Stimulated activated CD8-positive, alpha-beta memory T cell treated with anti-CD3 and anti-CD28 coated beads, Interleukin-15, amount 100 ng/mL, for 48 hours (primary cell): Measurements from ENCODE around the gene POLR2B.
"Not testable (repeated sequence)": the region's sequence is repeated elsewhere in the genome, so short reads cannot be mapped to it uniquely, and the experiment has no call there.

Source experiments
- DNase-seq, 2 donors: peaks; one replicate each; pipeline ENCODE4 v3.0.0-alpha.2; 2020; ENCODE audit warnings: low read depth in 2 of 2

Gene POLR2B

DNA sequence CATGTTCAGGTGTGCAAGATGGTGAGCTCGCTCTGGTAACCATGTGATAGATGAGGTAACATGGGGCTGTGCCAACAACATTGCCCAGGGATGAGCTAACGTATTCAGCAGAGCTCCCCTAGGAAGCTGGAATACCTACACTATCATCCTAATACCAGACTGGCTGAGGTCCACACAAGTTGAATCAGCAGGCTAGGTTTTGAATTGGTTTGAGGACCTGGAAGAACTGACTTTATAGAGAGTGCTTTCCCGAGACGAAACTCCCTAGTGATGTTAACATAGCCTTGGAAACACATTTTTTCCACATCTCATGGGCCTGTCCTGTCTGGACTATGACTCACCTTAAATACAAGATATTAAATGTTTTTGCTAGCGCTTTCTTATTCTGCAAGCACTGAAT is 74.8 kb downstream of the POLR2B start:
- DNase-seq: no peak

DNA sequence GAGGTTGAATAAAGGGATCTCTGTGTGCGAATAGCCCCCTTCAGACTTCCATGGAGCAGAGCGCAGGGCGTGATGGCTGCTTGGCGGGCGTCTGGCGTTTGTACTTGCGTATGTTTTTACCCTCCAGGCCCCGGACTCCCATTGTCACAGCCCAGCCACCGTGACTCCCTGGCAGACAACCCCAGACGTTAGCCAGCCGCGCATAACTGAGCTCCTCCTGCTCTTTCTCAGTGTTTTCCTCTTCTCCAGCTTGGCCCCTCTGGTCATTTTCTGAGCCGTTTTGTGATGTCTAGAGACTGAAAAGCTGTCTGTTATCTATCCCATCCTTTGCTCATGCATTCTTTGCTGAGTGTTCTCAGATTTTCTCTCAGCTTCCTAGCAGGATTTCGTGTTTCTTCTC is 77.2 kb downstream of the POLR2B start:
- no peak for DNase-seq

DNA sequence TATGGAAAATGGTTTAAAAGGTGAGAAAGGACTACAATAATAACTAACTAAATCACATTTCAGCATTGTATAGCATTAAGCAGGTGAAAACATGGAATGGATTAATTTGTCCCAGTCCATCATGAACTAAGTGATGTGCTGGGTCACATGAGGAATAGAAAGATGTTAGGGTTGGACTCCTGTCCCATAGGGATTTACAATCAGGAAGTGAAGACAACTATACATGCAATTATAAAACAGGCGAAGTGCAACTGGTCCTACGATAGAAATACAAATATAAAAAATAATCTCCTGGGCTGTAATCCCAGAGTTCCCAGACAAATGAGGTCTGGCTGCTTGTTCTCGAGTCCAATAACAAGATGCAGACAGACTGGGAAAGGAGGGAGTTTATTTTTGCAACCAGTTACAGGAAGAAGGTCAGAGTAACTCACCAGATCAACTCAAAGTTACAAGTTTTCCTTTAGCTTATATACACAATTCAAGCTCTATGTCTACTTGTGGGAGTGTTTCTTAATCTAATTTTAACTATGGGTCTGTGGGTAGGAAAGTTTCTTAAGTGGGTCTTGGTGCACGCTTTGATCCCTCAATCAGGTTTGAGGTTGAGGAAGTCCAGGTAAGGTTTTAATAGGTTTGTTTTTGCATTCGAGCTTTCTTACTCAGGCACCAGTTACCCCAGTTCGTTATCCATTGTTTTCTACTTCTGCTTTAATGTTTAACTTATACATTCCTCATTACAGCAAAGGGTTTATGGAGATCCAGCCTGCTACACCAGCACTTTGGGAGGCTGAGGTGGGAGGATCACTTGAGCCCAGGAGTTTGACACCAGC is 81.4 kb downstream of the POLR2B start:
- DNase-seq: no peak

DNA sequence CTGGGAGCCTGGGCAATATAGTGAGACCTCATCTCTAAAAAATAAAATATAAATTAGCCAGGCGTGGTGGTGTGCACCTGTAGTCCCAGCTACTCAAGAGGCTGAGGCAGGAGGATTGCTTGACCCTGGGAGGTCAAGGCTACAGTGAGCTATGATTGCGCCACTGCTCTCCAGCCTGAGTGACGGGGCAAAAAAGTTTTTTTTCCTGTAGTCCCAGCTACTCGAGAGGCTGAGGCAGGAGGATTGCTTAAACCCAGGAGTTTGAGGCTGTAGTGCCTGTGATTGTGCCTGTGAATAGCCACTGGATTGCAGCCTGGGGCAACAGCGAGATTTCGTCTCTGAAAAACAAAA is 82.0 kb downstream of the POLR2B start:
- DNase-seq: not testable (repeated sequence)

DNA sequence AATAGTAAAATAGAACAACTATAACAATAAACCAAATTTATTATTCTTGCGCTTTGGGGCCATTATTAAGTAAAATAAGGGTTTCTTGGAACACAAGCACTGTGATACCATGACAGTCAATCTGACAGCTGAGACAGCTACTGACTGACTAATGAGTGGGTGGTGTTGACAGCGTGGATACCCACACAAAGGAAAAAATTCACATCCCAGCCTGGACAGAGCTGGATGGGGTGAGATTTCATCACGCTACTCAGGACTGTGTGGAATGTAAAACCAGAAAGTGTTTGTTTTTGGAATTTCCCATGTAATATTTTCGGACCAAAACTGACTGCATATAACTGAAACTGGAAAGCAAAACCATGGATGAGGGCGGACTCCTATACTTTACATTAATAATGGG is 82.7 kb downstream of the POLR2B start:
- no peak for DNase-seq

DNA sequence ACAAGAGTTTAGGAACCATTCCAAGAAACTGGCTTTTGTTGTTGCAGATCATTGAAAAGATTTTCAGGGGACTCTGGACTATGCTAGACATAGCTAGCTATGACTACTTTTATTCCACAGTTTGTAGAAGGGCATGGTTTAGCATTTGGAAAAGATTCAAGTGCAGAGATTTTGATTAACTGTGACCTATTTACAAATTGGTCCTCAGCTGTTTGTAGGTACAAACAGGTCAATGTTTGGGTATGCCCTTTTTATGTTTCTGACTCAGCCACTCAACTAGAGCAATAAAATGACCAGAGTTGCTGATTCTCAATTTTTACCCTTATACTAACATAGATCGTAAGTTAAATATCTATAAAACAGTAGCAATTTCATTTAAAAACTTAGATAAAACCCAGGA is 84.8 kb downstream of the POLR2B start:
- DNase-seq: no peak

DNA sequence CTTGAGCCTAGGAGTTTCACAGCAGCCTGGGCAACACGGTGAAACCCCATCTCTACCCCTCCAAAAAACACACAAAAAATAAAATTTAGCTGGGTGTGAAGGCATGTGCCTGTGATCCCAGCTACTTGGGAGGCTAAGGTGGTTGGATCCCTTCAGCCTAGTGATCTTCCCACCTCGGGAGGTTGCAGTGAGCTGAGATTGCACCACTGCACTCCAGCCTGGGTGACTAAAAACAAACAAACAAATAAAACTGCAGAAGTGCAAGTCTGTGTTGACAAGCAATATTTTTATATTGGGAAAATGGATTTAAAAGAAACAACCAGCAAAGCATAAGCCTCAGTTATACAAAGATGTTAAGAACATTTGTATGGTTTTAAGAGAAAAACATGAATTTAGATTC is 85.4 kb downstream of the POLR2B start:
- DNase-seq: no peak

DNA sequence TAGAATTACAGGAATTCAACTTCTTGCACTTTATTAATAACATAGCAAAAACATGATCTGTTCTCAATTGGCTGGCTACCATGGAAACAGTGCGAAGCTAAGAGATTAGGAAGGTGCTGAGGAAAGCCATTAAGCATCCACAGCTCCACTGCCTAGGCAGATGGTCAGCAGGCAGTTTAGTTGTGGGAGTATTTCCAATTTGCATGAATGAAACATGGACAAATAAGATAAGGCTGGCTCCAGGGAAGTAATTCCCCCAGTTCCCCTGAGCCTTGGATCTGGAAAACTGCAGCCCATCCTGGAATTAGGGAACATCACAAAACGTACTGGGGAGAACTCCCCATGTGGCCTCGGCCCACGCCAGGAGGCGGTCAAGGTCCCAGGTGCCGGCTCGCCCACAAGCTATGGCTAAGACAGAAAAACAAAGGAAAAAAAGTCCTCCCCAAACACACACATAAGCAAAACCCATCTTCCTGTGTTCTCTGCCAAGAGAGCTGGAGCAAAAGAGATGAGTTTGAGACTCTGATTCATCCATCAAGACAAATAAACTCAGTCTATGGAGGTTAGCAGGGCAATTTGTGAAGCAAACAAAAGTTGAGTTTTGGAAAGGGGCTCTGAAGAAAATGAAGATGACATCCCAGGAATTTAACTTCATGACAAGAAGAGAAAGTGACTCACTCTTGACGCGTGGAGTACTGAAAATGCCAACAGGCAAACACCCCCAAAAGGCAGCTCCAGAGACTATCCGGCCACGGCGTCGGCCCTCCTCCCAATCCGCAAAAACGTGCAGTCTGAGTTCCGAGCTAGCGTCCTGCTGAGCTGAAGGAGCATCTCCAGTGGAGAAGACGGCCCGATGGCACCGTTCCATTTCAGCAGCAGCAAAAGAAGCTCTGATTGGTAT is 86.4 kb downstream of the POLR2B start:
- no peak for DNase-seq

DNA sequence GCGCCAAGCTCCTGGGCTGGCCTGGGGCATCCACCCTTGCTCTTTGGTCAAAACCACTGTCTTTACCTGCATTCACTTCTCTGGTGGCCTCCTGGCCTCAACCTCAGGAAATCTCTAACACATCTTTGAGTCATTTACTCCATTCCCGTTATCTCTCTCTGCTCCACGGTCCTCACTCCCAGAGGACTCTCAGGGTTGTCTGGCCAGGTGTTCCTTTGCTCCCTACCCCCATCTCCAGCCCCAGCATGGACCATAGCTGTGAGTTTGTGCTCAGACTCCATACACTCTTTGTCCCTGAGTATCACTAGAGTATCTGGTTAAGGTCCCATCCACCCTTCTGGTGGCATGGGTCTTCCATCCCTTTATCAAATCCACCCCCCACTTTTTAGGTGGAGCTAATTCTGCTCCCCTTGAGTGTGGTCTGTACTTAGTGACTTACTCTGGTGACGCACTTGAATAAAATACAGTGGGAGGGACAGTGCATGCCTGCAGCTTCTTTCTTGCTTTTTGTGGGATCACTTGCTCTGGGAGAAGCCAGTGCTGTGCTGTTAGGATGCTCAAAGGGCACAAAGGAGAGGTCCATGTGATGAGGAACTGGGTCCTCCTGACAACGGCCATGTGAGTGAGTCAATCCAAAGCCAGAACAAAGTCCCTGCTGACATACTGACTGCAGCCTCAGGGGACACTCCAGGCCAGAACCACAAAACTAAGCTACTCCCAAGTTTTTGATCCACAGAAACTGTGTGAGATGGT is 87.2 kb downstream of the POLR2B start:
- DNase-seq: no peak

DNA sequence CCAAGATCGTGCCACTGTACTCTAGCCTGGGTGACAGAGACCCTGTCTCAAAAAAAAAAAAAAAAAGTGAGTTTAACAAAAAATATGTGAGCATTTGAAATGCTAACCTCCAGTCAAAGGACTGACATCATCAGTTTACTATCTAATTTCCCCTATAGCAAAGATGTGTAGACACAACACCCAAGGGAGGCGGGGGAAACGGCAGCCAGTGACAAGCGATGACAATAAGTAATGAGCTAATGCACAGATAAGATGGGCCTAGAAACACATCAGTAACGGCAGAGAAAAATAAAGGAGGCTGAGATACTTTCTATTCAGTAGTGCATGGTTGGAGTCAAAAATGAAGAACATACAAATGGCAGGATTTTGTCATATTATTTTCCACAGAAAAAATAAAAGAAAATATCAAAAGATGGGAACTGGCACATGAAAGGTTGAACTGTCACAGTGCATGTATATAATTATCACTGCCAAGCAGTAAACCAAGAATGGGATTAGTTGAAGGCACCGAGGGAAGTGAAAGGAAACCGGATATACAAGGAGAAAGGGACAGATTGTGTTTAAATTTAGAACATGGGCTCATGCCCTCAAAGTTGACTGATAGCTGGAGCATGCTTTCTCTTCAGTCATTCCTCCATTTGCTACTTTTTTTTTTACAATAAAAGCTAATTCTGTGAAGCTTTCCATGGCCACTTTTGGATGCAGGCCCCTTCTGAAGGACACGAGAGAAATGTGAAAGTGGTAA is 89.7 kb downstream of the POLR2B start:
- DNase-seq: no peak

DNA sequence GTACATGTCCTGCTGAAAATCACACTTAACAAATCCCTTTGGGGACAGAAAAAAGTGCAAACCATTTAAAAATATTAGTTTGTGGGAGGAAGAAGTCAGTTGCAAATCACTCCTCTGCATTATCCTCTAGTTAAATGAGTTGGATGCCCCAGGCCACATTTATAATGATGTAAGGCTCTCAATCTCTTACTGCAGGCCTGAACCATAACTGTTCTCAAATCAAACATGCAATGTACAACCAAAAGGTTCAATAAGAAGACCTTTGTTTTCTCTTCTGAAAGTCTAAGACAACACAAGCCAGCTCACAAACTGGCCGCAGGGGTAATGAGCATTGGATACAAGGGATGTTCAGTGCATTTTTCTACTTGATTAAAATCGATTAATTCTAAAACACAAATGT is 91.8 kb downstream of the POLR2B start:
- DNase-seq: no peak

DNA sequence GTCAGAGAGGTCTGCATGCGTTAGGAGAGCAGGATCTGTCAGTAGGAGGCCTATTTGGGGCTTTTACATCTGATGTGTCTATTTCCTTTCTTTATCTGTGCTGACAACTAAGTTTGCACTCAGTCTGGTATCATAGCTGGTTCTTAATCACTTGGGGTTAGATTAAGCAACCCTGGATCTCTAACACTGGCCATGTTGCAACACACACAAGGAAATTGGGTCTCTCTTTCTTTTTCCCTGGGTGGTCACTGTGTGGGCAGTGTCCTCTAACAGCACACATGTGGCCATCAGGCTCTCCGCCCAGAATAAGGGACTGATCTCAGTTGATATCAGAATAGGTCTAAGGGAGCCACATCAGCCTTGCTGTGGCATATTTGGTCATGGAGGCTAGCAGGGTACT is 92.6 kb downstream of the POLR2B start:
- no peak for DNase-seq

DNA sequence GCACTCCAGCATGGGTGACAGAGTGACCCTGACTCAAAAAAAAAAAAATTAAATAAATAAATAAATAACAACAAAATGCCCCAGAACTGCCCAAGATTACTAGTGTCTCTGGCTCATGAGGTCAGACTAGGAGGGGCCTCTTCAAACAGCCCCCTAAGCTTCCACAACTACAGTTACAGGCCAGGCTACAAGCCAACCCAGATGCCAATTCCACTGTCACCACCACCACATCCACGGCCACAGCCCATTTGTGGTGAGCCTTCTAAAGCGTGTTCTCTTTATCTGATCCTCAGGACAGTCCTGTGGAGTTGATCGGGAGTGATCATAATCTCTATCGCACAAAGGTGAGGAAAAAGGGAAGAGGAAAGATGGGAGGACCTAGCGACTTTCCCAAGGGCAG is 94.9 kb downstream of the POLR2B start:
- no peak for DNase-seq

DNA sequence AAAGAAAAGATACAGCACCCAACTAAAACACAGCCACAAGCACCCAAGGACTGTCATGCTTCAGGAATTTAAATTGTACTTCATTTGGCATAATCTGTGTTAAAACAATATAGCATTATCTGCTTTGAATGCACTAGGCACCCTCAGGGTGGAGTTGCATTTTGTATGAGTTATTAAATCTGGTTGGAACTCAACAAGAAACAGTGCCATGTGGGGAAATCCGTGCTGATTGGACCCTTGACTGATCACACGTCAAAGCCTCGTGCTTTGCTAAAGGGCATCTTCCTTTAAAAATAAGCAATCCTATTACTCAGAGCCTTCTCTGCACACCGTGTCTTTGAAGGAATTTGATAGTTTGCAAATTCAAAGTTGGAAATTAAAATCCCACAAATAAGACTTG is 96.0 kb downstream of the POLR2B start:
- no peak for DNase-seq

DNA sequence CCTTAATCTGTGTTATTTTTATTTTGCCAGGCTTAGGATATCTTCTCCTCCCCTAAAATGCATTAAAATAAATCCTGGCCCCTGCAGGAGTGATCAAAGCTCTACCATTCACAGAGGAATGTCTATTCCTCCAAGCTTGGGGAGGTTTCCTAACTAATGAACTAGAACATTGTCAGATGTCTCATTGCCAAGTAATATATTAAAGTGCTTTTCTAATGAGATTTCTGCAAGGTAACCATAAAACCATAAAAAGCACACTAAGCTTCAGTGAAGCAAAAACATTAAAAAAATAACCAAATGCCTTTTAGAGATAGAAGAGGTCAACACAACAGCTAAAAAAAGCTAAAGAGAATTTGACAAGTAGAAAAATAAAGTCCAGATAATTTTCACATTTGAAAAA is 96.7 kb downstream of the POLR2B start:
- no peak for DNase-seq

DNA sequence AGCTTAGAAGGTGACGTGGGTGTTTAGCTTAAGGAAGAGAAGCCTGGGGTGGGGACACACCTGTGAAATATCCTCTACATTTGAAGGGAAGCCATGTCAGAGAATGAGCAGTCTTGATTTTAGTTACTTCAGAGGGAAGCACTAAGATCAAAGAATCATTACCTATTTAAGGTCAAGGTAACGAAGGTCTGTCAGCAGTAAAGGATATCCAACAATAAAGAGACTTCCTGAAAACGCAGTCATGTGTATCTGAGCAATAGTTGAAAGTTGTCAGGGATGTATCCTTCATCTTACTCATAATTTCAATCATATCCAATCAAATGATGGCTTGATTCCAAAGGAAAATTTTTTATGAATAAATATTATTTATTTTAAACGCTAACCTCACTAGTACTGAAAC is 98.0 kb downstream of the POLR2B start:
- DNase-seq: no peak

DNA sequence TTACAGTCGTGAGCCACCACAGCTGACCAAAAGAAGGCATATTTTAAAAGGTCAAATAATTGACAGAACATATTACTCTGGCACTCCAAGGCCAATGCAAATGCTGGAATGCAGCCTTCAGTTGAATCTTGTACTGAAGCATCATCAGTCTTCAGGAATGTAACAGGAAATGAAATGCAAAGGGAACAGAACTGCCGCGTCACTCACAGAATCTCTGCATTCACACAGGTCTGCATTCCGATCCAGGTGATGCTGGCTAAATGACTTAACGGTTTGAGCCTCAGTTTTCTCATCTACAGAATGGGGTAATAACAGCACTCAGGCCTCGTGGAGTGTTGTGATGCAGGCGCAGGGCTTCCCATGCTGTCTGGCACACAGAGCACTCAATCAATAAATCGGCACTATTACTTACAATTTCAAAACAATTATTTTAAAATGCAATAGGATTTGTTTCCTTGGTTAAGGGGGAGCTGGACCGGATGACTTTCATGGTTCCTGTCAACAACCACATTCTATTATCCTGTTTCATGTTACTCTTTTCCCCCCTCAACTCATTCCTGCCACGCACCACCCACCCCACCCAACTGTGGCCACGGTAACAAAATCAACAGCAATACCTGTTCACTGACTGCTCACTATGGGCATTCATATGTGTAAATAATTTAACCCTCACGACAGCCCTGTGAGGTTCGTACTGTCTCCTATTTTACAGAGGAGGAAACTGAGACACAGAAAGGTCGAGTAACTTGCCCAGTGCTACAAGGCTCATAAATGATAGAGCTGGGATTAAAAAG is 99.1 kb downstream of the POLR2B start:
- DNase-seq: no peak

DNA sequence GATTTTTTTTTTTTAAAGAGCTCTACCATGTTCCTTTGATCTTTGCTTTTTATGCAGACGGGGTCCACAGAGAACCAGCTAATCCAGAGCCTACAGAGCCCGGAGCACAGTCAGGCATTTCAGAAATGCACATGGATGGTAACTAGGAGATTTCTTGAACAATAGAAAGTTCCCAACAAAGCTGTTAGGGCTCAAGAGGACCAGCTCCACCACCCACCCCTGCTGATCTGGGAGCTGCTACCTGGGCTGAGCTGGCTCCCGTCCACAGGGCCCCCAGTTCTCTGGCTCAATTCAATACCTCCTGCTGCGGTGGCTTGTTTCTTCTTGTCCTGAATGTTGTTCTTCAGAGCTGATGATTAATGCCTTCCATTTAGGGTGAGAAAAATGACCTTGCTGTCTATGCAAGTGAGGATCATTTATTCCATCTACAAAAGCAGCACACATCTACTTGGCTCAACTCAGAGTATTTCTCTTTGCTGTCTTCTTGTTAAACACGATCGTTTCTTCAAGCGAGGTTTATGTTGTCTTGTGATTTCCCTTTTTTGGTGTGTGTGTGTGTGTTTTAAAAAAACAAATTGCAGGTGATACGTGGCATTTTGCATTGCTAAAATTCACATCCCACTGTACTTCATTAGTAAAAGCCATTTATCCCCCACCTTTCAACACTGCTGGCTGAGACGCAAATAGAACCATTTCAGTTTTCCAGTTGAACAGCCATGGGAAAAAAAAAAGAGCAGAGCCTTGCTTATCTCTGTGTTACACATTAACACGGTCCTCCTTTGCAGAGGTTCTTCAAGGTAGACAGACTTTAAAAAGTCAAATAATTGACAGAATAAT is 100.2 kb downstream of the POLR2B start:
- no peak for DNase-seq
